HG03103 (cell line): ENCODE measurements around the gene CIT.

Experiments used
- ATAC-seq: cut with Tn5 transposase; IDR thresholded peaks from one replicate; pipeline ENCODE4 v1.9.1; 2021; ENCODE audit warnings: low read depth; ENCODE audit not compliant: unreplicated experiment

The CIT gene

DNA sequence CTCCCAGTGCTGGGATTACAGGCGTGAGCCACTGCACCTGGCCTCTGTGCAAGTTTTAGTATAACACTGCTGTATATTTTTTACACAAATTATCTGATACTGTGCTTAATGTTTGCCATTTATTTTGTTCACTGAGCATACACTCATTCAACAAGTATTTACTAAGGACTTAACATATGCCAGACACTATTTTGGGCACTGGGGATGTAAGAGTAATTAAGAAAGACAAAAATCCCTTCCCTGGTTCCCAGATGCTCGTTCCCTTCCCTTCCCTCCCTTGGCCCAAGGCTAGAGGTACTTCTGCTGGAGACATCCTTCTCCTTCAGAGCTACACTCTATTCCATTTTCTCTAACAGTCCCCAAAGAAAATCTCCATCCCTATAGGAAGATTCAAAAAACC, 12.5 kb downstream of the CIT start:
- ATAC-seq: no peak

DNA sequence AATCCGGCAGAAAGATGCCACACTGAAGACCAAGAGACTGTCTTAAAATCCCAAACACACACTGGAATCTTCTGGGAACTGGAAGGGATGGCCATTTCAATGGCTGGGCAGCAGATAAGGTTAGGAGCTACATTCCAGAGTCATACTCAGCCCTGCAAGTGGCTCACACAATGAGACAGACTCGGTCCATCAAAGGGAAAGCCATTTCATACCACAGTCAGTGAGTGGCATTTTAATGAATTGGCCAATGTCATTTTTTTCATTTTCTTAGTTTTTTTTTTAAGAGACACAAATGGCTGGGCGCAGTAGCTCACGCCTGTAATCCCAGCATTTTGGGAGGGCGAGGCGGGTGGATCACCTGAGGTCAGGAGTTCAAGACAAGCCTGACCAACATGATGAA, 17.9 kb downstream of the CIT start:
- no peak for ATAC-seq

DNA sequence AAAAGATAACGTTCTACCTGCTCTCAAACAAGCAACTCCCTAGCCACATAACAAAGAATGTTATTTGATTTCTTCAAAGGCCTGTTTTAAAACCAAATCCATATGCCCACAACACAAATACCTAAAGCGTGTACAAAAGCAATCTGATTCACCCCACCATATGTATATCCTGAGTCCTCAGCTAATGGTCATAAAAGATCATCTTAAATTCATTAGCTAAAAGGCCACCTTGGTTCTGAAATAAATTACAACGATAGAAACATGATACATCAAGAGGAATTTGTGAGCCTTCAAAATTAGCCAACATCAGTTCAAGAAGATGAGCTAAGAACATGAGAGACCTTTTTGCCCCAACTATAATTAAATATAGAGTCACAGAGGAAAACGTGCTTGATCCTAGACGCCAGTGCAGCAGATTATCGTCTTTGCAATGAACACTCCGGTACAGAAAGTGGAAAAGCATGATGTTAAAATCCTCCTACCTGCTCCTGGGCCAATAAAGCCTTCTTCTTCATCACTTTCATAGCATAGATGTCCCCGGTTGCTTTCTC, 20.0 kb downstream of the CIT start:
- ATAC-seq: no peak

DNA sequence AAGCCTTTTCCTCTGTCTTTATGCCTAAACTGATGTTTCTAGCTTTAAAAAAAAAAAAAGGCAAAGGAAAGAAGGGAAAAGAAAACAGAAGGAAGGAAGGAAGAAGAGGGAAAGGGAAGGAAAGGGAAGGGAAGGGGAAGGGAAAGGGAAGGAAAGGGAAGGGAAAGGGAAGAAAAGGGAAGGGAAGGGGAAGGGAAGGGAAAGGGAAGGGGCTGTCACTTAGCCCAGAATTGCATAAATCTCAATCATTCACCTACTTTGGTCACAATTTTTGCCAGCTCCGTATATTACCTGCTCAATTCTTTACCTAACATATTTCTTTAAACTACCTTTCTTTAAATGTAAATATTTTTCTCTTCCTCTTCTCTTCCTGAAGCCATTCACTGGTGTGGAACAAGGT, 26.8 kb downstream of the CIT start:
- ATAC-seq: no peak

DNA sequence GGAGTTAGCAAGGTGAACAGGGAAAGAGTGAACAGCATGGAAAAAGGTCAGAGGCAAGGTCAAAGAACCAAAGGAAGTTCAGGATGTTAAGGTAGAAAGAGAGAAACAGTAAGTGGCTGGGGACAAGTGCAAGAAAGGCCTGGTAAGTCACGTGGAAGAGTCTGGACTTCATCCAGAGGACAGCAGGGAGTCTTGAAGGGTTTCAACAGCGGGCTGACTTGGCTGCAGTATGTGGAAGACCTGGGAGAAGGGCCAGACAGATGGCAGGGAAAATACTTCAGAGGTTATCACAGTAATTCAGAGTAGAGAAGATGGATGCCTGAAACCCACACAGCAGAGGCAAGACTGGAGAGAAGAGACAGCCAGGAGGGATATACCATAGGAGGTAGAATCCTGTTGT, 34.0 kb downstream of the CIT start:
- ATAC-seq: no peak

DNA sequence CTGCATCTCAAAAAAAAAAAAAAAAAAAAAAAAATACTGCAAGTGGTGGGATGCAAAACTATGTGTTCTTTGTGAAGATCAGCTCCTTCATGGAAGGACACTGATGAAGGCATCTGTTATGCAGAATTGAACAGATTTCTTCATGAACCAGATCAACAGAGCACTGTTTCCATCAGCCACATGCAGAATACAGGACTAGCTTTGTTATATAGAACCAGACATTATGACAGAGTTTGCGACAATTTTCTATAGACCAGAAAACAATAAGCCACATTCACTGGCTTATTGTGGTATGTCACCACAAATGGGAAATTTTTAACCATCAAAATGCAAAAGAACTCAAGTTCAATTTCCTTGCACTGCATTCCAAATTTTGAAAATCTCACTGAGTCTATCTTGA, 34.7 kb downstream of the CIT start:
- ATAC-seq: no peak

DNA sequence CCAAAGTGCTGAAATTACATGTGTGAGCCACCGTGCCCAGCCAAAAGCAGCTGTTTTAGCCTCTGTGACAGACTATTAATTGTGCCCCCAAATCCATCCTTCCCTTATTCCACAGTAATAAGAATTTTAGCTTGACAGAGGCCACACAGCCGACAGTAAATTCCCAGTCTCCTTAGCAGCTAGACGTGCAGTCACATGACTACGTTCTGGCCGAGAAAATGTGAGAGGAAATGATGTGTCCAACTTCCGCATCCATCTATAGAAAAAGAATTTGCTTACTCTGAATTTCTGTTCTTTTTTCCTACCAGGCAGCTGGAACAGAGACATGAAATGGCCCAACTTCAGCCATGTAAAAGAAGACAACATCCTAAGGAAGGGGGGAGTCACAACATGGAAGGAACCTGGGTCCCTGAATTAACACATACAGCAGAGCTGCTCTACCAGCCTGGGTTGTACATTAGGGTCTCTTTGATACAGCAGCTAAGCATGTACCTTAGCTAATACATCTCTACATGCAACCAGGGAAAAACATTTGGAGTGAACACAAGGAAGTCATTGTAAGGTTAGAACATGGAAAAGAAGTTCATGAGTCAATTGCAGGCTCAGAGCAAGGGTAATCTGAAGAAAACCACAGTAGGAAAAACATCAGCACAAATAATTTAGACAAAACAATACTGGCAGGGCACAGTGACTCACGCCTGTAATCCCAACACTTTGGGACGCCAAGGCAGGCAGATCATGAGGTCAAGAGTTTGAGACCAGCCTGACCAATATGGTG, 35.5 kb downstream of the CIT start:
- no peak for ATAC-seq

DNA sequence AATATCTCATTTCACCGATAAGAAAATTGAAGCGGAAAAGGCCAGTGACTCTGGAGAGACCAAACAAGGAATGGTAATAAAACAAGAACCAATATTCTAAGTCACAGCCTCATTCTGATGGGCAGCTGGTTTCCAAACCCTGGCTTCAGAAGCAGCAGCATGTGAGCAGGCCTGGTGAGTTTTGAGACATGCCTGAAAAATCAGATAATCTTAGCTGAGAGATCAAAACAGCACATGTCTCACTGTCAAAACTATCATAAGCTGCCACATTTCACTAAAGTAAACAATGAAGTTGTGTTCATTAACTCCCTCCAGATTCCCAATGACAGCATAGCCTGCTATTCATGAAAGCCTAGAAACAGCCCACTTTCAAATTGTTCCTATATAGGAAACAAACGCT, 36.5 kb downstream of the CIT start:
- no peak for ATAC-seq

DNA sequence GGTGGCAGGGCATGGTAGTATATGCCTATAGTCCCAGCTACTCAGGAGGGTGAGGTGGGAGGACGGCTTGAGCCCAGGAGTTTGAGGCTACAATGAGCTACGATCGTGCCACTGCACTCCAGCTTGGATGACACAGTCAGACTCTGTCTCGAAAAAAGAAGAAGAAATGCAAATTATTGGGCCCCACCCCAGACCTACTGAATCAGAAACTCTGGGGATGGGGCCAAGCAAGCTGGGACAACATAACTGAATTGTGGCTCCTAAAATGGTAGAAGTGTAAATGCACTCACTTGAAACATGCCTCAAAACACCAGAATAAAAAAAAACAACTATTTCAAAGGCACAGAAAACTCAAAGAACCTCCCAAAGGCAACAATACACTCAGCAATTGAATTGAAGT, 37.0 kb downstream of the CIT start:
- ATAC-seq: no peak

DNA sequence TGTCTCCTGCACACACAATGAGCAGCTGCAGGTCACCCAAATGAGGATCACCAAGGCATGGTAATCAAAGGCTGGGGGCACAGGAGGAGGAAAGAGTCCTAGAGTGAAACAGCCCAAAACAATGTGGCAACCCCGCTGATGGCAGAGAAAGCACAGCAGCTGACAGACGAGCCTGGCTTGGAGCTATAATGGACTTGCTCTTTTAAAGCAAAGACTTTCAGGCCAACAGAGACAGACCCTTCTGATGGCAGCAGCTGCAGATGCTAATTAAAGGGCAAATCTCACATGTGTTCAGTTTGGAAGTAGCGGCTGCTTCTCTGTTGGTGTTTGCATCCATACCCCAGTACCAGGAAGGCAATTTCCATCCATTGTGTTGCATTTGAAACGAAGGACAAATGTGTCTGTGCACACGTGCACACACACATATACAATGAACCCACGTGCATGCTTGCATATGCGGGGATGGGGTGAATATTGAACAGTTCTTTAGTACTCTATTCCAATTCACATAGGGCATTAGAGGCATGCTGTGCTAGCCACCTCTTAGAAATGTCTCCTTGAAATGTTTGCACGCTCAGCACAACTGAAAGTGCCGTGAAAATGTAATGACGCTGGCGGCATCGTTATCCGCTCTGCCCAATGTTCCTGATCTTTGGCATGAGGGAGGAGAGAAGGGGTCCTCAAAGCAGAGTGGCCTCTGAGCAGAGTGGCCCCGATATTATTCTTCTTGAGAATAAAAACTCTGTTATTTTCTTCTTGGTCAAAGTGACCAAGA, 38.1 kb downstream of the CIT start:
- ATAC-seq: no peak

DNA sequence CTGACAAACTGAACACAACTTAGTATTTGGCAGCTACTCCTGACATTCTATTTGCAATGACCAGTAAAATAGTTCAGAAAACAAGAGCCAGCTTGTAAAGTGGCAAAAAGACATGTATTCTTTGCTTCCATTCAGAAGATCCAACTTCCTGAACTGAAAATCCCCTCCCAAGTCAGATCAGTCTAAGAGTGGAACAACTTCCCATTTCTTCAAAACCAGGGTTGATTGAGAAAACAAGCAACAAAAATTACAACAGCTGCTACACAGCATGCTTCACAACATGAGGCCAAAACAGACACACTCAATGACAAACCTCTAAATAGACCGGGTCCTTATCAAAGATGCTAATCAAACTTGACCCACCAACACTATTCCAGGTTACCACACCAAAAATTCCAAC, 40.3 kb downstream of the CIT start:
- no peak for ATAC-seq

DNA sequence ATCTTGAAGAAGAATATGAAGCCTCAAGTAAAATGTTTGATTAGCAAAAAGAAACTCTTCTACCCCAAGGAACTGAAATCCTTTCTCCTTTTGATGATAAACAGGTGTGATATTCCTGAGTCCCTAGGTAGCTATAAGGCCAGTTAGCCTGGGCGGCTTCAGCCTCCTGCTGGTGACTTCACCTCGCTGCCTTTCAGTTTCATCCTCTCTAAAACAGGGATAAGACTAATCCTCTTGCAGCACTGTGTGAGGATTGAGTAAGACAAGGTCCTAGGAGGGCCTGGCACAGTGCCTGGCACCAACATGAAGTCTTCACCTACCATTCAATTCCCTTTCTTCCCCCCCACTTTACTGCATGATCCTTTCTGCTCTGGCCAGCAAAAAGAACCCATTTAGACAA, 42.1 kb downstream of the CIT start:
- ATAC-seq: no peak

DNA sequence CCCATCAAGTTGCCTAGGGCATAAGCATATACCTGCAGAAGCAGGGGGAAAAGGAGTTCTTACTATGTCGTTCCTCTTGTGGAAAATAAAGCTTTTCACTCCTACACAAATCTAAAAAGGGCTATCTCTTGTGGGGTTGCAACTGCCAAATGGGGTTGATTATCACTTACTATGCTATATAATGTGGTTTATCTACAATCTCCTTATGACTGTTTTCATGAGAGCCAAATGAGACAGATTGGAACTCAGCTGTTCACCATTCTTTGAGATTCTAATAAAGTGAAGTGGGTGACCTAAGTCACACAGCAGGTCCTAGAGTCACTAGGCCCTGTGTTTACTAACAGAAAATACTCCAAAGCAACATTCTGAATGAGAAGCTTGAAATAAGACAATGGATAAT, 47.7 kb downstream of the CIT start:
- ATAC-seq: no peak

DNA sequence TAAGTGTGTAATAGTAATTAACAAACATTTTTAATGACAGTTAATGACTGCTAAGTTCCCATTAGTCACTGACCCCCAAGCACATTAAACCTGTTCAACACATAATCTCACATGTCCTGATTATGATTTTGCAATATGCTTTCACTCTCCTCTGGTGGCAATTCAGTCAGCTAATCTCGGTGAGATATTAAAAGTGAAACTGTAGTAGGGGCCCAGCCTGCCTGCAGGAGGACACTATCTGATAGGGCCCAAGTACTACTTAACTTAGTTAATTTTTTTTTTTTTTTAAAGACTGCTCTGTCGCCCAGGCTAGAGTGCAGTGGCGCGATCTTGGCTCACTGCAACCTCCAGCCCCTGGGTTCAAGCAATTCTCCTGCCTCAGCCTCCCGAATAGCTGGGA, 48.8 kb downstream of the CIT start:
- ATAC-seq: no peak

DNA sequence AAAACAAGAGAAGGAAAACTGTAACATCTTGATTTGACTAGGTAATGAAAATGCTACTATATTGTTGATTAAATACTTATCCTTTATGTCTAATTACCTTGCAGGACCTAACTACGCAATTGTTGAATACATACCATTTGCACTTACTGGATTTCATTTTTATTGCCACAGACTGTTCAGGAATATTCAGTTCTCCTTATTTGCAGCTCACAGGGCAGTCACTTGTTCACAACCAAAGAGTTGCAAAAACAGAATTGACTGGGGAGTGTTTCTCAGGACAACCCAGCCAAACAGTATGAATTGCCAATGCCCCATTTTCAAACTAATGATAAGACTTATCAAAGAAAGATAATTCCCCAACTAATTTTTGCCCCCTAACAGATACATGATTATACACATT, 49.4 kb downstream of the CIT start:
- no peak for ATAC-seq

DNA sequence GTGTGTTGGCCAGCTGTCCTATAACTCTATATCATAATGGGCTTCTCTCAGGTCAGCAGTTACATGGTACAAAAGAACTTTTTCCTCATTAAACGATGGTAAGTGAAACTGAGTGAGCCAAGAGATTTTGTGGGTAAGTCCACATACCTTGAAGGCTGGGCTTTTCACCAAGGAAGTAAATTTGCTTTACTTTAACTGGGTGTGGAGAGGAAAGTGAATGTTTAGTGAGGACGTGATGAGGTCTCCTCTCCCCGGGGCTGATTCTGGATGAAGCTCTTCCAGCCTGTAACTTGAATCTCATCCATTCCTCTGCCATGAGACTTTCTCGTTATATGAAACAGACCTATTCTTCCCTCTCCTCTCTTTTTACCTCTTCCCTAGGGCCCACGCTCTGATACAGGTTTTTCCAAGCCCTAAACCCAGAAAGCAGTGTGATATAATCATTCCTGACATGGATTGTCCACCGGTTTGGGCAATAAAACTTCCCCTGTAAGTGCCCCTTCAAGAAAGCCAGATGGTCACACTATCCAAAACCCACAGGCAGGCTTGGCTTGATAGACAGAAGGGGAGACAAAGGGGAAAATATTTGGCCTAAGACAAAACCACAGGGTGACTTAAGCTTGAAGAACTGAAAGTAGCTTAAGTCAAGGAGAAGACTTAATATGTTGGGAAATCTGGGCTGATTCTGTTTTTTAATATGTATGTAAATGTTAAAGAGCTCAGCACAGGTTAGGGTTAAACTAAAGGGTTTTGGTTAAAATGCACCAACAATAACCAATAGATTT, 50.3 kb downstream of the CIT start:
- ATAC-seq: no peak

DNA sequence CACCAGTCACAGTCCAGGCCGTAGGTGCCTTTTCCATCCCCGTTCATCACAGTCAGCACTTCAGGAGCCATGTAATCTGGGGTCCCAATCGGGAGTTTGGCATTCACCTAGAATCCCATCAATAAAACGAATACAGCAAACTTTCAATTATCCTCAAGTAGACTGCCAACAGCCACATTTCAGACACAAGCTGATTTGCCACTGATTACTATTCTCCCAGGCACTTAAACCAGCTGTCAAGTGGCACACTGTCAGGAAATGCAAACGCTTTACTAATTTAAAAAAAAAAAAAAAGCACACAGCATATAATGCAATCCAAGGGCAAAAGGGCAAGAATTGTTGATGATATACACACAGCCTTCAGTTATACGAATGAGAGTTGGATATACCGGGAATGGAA, 51.9 kb downstream of the CIT start:
- ATAC-seq: no peak

DNA sequence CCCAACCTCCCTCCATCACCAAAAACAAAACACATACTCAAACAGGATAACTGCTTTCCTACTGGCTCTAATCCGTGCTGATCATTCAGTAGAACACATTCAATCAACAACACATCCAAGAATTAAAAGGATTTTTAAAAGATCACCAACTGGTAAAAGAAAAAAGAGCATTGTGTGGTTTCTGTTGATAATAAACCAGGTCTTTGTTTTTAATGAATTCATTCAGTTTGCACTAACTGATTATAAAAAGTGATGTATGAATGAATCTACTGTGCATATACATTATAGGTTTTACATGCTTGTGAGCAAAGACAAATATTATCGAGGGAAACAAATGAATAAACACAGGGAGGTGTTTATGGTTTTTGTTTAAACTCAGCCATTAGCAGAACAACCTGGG, 55.1 kb downstream of the CIT start:
- ATAC-seq: no peak

DNA sequence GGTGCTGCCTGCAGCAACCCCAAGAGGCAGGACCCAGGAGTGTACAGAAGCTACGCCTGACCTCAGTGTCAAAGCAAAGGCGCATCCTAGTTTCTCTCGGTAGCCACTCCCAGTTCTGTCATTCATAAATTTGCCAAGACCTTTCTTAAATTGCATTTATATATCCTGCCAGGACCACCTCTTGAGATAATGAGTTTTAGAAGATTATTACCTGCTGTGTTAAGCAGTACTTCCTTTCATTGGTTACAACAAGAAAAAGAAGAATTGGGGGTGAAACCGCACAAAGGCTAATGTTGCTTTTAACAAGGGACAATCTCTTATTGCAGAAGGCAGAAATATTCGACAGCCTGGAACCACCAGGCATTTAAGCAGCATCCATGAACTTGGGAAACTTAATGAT, 57.8 kb downstream of the CIT start:
- ATAC-seq: no peak

DNA sequence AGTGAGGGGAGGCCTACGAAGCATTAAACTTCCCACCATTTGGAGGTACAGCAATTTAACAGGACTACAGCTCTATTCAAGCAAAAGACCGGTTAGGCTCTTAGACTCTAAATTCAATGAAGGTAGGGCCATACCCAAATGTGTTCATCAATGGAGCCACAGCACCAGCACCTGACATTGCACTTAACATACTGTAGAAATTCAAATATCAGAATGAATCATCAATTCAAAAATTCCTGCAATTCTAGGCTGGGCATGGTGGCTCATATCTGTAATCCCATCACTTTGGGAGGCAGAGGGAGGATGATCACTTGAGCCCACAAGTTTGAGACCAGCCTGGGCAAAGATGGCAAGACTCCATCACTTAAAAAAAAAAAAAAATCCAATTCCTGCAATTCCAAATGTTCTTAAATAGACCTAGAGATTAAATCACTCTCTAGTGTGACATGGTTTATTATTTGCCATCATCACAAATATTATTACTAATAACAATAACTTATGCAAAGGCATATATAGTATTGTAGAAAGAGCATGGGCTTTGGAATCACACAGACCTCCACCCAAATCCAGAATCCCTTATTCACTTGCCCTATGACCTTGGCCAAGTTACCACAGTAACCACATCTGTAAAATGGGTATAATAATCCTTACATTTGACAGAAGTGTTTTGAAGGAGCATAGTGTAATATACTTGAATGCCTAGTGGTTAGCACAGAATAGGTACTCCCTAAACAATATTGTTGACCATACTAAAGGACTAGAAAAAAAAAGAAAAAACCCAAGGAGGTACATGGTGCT, 59.4 kb downstream of the CIT start:
- ATAC-seq: no peak
